H1 (cell line): ENCODE data around the gene IRF3. TPM values are rescaled to one million over a fixed set of nuclear protein-coding genes. Genes with fewer than 3 reads are reported as not detected.

Source experiments
- CTCF ChIA-PET: fragments of 300-600 bp; sonication (Branson Sonifier 250); formaldehyde crosslinking; loops from one replicate; lab custom pipeline; 2021; ENCODE audit not compliant: partially characterized antibody; lab: Charles Lee
- POLR2A ChIA-PET: fragments of 300-600 bp; sonication (Branson Sonifier 250); formaldehyde crosslinking; loops from one replicate; lab custom pipeline; 2021; ENCODE audit warnings: inconsistent platforms; ENCODE audit not compliant: partially characterized antibody; lab: Charles Lee
- DNase-seq, 2 experiments: peaks; one replicate each; pipeline versions ENCODE4 v3.0.0 to v3.0.0-alpha.2; 2010 to 2022; ENCODE audit warnings: low spot score in 2 of 2, low read depth in 1 of 2, mixed read lengths in 1 of 2
- FAIRE-seq: peaks from 2 replicates; lab custom pipeline; 2011; peaks lifted over from hg19 to GRCh38; lab: Jason Lieb, UNC
- H2AFZ ChIP-seq: 2 replicates; pipeline ENCODE4 v1.8.1; 2012; ENCODE audit warnings: low read length, inconsistent platforms
- H2AK5ac ChIP-seq: 2 replicates; pipeline ENCODE4 v1.6.1; 2013; ENCODE audit warnings: low read depth, low read length
- H2BK120ac ChIP-seq: replicated peaks from 2 replicates; pipeline ENCODE3; 2013; ENCODE audit warnings: low read depth, low read length, inconsistent platforms
- H2BK12ac ChIP-seq: 2 replicates; pipeline ENCODE4 v1.6.1; 2013; ENCODE audit warnings: low read depth, low read length
- H2BK15ac ChIP-seq: 2 replicates; pipeline ENCODE4 v1.6.1; 2013; ENCODE audit warnings: low read length
- H2BK20ac ChIP-seq: 2 replicates; pipeline ENCODE4 v1.6.1; 2013; ENCODE audit warnings: low read length
- H2BK5ac ChIP-seq: 2 replicates; pipeline ENCODE4 v1.6.1; 2013; ENCODE audit warnings: low read depth, low read length
- H3K14ac ChIP-seq: 2 replicates; pipeline ENCODE4 v1.6.1; 2013; ENCODE audit warnings: inconsistent platforms; ENCODE audit not compliant: insufficient read length
- H3K18ac ChIP-seq: 2 replicates; pipeline ENCODE4 v1.6.1; 2013; ENCODE audit warnings: low read length; ENCODE audit errors: extremely low read depth
- H3K23ac ChIP-seq: 2 replicates; pipeline ENCODE4 v1.6.1; 2013; ENCODE audit warnings: inconsistent platforms; ENCODE audit not compliant: insufficient read length
- H3K23me2 ChIP-seq: 2 replicates; pipeline ENCODE4 v1.6.1; 2013; ENCODE audit warnings: low read depth, low read length
- H3K27ac ChIP-seq: 2 replicates; pipeline ENCODE4 v1.6.1; 2011; ENCODE audit warnings: low read depth, low read length, inconsistent platforms
- H3K27me3 ChIP-seq, 4 experiments: replicated peaks in 1 of 4; 1 replicate in 1 of 4; 2 replicates in 3 of 4; pipeline versions ENCODE4 v1.6.1 to v1.8.1; 2011 to 2013; ENCODE audit warnings: low read length in 3 of 4, mild to moderate bottlenecking in 3 of 4, inconsistent platforms in 2 of 4, mixed read lengths in 2 of 4, moderate library complexity in 1 of 4; ENCODE audit not compliant: control insufficient read depth in 3 of 4, insufficient read depth in 3 of 4; ENCODE audit errors: extremely low read depth in 1 of 4
- H3K36me3 ChIP-seq, 4 experiments: 2 replicates each; pipeline versions ENCODE4 v1.6.1 to v1.8.1; 2011 to 2013; ENCODE audit warnings: mild to moderate bottlenecking in 4 of 4, low read length in 3 of 4, moderate library complexity in 2 of 4, control low read depth in 1 of 4, inconsistent platforms in 1 of 4; ENCODE audit not compliant: insufficient read depth in 4 of 4, control insufficient read depth in 2 of 4
- H3K4ac ChIP-seq: replicated peaks from 2 replicates; pipeline ENCODE3; 2013; ENCODE audit warnings: low read length, low read depth, mixed read lengths, inconsistent platforms; ENCODE audit not compliant: insufficient read length
- H3K4me1 ChIP-seq, 4 experiments: replicated peaks in 1 of 4; 1 replicate in 1 of 4; 2 replicates in 3 of 4; pipeline versions ENCODE4 v1.6.1 to v1.8.1; 2011 to 2013; ENCODE audit warnings: low read length in 3 of 4, inconsistent platforms in 2 of 4, mixed read lengths in 1 of 4; ENCODE audit not compliant: insufficient read depth in 4 of 4, control insufficient read depth in 3 of 4
- H3K4me2 ChIP-seq, 2 experiments: 2 replicates each; pipeline versions ENCODE4 v1.6.1 to v1.8.1; 2011 to 2013; ENCODE audit warnings: low read depth in 2 of 2, low read length in 2 of 2, control low read depth in 1 of 2, inconsistent platforms in 1 of 2, mild to moderate bottlenecking in 1 of 2; ENCODE audit not compliant: insufficient read depth in 1 of 2
- H3K4me3 ChIP-seq, 4 experiments: fragments of 200-600, 300-600 bp in 1 of 4; sonication (generic), shearing (Covaris generic), sonication (Bioruptor Twin) in 1 of 4; 2 replicates each; pipeline versions ENCODE4 v1.5.1 to v1.8.1; 2011 to 2016; ENCODE audit warnings: low read length in 4 of 4, low read depth in 3 of 4, control low read depth in 2 of 4, inconsistent platforms in 2 of 4, mild to moderate bottlenecking in 2 of 4, mixed read lengths in 1 of 4, moderate library complexity in 1 of 4; ENCODE audit not compliant: insufficient read depth in 2 of 4; ENCODE audit errors: extremely low read depth in 1 of 4
- H3K56ac ChIP-seq: replicated peaks from 2 replicates; pipeline ENCODE3; 2013; ENCODE audit warnings: low read depth, mild to moderate bottlenecking, mixed read lengths, low read length, inconsistent platforms; ENCODE audit not compliant: insufficient read length
- H3K79me1 ChIP-seq: 2 replicates; pipeline ENCODE4 v1.6.1; 2013; ENCODE audit warnings: low read depth, low read length, control low read depth
- H3K79me2 ChIP-seq, 2 experiments: 2 replicates each; pipeline versions ENCODE4 v1.6.1 to v1.8.1; 2012 to 2013; ENCODE audit warnings: low read length in 2 of 2, mild to moderate bottlenecking in 2 of 2, inconsistent platforms in 1 of 2; ENCODE audit not compliant: insufficient read depth in 2 of 2, control insufficient read depth in 1 of 2
- H3K9ac ChIP-seq, 4 experiments: replicated peaks in 1 of 4; 1 replicate in 1 of 4; 2 replicates in 3 of 4; pipeline versions ENCODE4 v1.6.1 to v1.8.1; 2011 to 2013; ENCODE audit warnings: low read depth in 3 of 4, low read length in 3 of 4, control low read depth in 2 of 4, mild to moderate bottlenecking in 2 of 4, moderate library complexity in 2 of 4, inconsistent platforms in 1 of 4; ENCODE audit errors: extremely low read depth in 1 of 4
- H3K9me3 ChIP-seq, 2 experiments: 2 replicates each; pipeline versions ENCODE4 v1.6.1 to v1.8.1; 2012 to 2013; ENCODE audit warnings: mild to moderate bottlenecking in 2 of 2, moderate library complexity in 2 of 2, control low read depth in 1 of 2, inconsistent platforms in 1 of 2, low read depth in 1 of 2, low read length in 1 of 2, mixed read lengths in 1 of 2; ENCODE audit not compliant: insufficient read depth in 2 of 2
- H4K20me1 ChIP-seq, 2 experiments: replicated peaks in 1 of 2; 2 replicates each; pipeline versions ENCODE3 to v1.8.1; 2011 to 2013; ENCODE audit warnings: inconsistent platforms in 2 of 2, low read length in 2 of 2, mild to moderate bottlenecking in 1 of 2; ENCODE audit not compliant: insufficient read depth in 2 of 2, control insufficient read depth in 1 of 2
- H4K5ac ChIP-seq: 2 replicates; pipeline ENCODE4 v1.6.1; 2013; ENCODE audit warnings: low read length, low read depth, mixed read lengths, inconsistent platforms; ENCODE audit not compliant: insufficient read length
- H4K8ac ChIP-seq: 2 replicates; pipeline ENCODE4 v1.8.0; 2013; ENCODE audit warnings: mild to moderate bottlenecking, moderate library complexity, low read length, inconsistent platforms; ENCODE audit not compliant: insufficient read depth; ENCODE audit errors: extremely low read depth
- H4K91ac ChIP-seq: replicated peaks from 2 replicates; pipeline ENCODE3; 2013; ENCODE audit warnings: low read length, mixed read lengths, inconsistent platforms; ENCODE audit not compliant: insufficient read length
- ATF2 ChIP-seq: IDR thresholded peaks from 2 replicates; pipeline ENCODE4 v1.6.1; 2012; ENCODE audit warnings: low read length, inconsistent platforms
- BCL11A ChIP-seq, 2 experiments: IDR thresholded peaks; one replicate each; pipeline ENCODE4 v1.6.1; 2011; ENCODE audit warnings: low read depth in 2 of 2, low read length in 2 of 2, mild to moderate bottlenecking in 2 of 2
- CHD1 ChIP-seq: IDR thresholded peaks from 2 replicates; pipeline ENCODE4 v1.6.1; 2012; ENCODE audit warnings: low read depth, low read length, improper control_type of control experiment
- E2F6 ChIP-seq: IDR thresholded peaks from 2 replicates; pipeline ENCODE4 v1.6.1; 2012; ENCODE audit warnings: inconsistent platforms
- POLR2AphosphoS5 ChIP-seq: IDR thresholded peaks from 2 replicates; pipeline ENCODE4 v1.6.1; 2011; ENCODE audit warnings: low read depth, low read length
- SIX5 ChIP-seq: IDR thresholded peaks from 2 replicates; pipeline ENCODE4 v1.6.1; 2011; ENCODE audit warnings: mild to moderate bottlenecking, low read depth, low read length
- WGBS, 2 experiments: shearing (Covaris generic) in 1 of 2; methylation state at CpG; one replicate each; pipeline versions ENCODE4 v1.1.6 to v1.1.7; 2013 to 2015; ENCODE audit warnings: low lambda C conversion rate in 2 of 2, mixed read lengths in 2 of 2, inconsistent platforms in 1 of 2, low coverage in 1 of 2, missing lambda C conversion rate in 1 of 2; ENCODE audit not compliant: insufficient replicate concordance in 2 of 2, insufficient coverage in 1 of 2, insufficient read length in 1 of 2; ENCODE audit errors: extremely low coverage in 1 of 2, missing lambda C conversion rate in 1 of 2; 5-methylcytosine and 5-hydroxymethylcytosine counted together
- polyA plus RNA-seq, 7 experiments: library from polyadenylated mRNA; depleted of rRNA in 3 of 7; stranded (reverse) in 5 of 7; unstranded in 2 of 7; fragments of >200 nt in 5 of 7; fragments of 200-250 nt in 2 of 7; gene quantifications; 1 replicate in 5 of 7; 2 replicates in 1 of 7; 4 replicates in 1 of 7; pipeline versions ENCODE4 v1.2.1 to v1.2.3, GENCODE V29; 2011 to 2013; ENCODE audit warnings: missing spikeins in 2 of 7, mixed read lengths in 2 of 7
- total RNA-seq: library from RNA; stranded (reverse); fragmentation: NEBNext Ultra II Directional; extraction: Animal tissue kit (Norgen Biotek cat#: 25700); gene quantifications from 2 replicates; pipeline ENCODE4 v1.2.1, GENCODE V29; 2021

The IRF3 gene
- total and polyA plus RNA-seq, 2 of the 8 experiments (the other 6 are each of a cell fraction or from before 2014, with no cell fraction given) = 103 to 114 TPM

- POLR2A ChIA-PET = interaction anchor here (0.6 to 12.2 kb wide), 10 partner anchors 8 to 172 kb away, joined by 3 to 168 read pairs (median 4); partner anchors contain the start of genes PRMT1, PRR12 and PRRG2
- FAIRE-seq = no peak
- no peak overlapping the region for H2BK20ac ChIP-seq
- TF ChIP-seq ATF2 (no peak), CHD1 (no peak), POLR2AphosphoS5 (no peak), BCL11A (IDR thresholded peaks at IDR 0.05; ENCODE audit: low read depth in 2 of 2, low read length in 2 of 2) (no peak), E2F6 (no peak), SIX5 (no peak)
Observed at GRCh38 chr19:49692147-49692506, 26.5 kb upstream of the IRF3 start.

More at GRCh38 chr19:49692147-49692506, 26.5 kb upstream of the IRF3 start:
- Histone ChIP-seq H2BK15ac (no peak overlapping the region; the same call in 1 of the 2 replicates), H4K20me1 (peaks cover 0 to 16% of the 10 kb centered on the region in 2 experiments), H3K4ac (peak overlapping the region; percentile 84), H4K8ac (no peak overlapping the region), H4K91ac (peak overlapping the region; percentile 66), H2AK5ac (no peak overlapping the region), H3K27me3 (no peaks in the 10 kb centered on the region), H3K18ac (peak overlapping the region; percentile 71; the same call in 1 of the 2 replicates), H3K4me3 (peak overlapping the region; percentile 88 to 94 (median 92); a peak in 7 of 8 replicates), H3K9ac (no peak overlapping the region), H3K56ac (no peak overlapping the region), H2AFZ (no peak overlapping the region), H3K79me2 (peaks cover 0 to 9% of the 10 kb centered on the region in 2 experiments; a peak in 1 of 4 replicates), H3K23ac (no peak overlapping the region), H2BK120ac (no peak overlapping the region), H3K4me1 (peaks cover 0 to 25% (median 13%) of the 10 kb centered on the region in 4 experiments; a peak in 6 of 7 replicates), H4K5ac (peak overlapping the region; percentile 59), H3K36me3 (peaks cover 6 to 21% (median 11%) of the 10 kb centered on the region in 4 experiments; a peak in 7 of 8 replicates), H3K23me2 (peaks cover 20% of the 10 kb centered on the region), H3K14ac (no peak overlapping the region), H2BK12ac (no peak overlapping the region), H3K4me2 (peak overlapping the region; percentile 93 to 99), H2BK5ac (no peak overlapping the region), H3K27ac (no peak overlapping the region), H3K9me3 (no peaks in the 10 kb centered on the region), H3K79me1 (no peaks in the 10 kb centered on the region)
- 89% methylated on average over 7 of the region's 16 CpGs; no CpG with 5 or more reads in 1 of the 2 experiments for WGBS, 2 experiments
- CTCF ChIA-PET = interaction anchor here (1.6 to 3.4 kb wide), 4 partner anchors 12 to 113 kb away, joined by 4 to 11 read pairs (median 6); no protein-coding TSS in a partner anchor
- no peak for DNase-seq
